Stimulated activated CD4-positive, alpha-beta T cell treated with anti-CD3 and anti-CD28 coated beads, Interleukin-1b, Interleukin-23, amount 100 ng/mL, for 1 hour (primary cell): Measurements from ENCODE around the gene MS4A8.
"Not testable (repeated sequence)": the region's sequence is repeated elsewhere in the genome, so short reads cannot be mapped to it uniquely, and the experiment has no call there.

Source experiments
- DNase-seq, 2 donors: peaks; one replicate each; pipeline ENCODE4 v3.0.0-alpha.2; 2020; ENCODE audit warnings: low read depth in 2 of 2

MS4A8 gene

DNA sequence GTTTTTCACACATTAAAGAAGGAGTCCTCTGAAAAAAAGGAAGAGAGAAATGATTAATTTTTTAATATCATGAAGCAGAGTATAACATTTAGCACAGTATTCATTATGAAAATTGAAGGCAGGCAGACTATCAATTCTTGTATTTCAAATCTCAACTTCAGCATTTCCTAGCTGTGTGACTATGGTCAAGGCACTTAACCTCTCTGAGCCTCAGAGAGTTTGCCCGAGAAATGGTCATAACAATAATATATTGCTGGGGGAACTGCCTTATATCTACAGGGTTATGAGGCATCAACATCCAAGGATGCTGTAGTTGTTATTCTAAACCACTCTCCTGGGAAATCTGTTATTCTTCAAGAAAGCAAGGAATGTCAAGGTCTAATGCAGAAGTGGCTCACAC, 26.2 kb downstream of the MS4A8 start:
- no peak for DNase-seq

GRCh38 chr11:60731586-60731985, 32.2 kb downstream of the MS4A8 start:
- no peak for DNase-seq

DNA sequence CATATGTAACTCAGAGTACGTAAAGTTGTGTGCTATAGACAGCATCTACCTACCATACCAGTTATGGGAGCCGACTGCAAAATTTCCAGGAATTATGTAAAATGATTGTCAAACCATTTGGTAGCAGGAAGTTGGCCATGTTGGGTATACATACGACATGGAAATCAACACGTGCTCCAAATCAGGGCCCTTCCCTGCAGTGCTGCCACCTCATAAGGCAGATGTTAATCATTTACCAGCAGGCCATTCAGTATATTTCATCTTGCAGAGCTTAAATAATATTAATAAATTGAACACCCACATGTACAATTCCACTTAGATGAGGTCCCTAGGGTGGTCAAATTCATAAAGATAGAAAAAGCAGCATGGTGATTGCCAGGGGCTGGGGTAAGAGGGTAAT, 34.9 kb downstream of the MS4A8 start:
- no peak for DNase-seq

DNA sequence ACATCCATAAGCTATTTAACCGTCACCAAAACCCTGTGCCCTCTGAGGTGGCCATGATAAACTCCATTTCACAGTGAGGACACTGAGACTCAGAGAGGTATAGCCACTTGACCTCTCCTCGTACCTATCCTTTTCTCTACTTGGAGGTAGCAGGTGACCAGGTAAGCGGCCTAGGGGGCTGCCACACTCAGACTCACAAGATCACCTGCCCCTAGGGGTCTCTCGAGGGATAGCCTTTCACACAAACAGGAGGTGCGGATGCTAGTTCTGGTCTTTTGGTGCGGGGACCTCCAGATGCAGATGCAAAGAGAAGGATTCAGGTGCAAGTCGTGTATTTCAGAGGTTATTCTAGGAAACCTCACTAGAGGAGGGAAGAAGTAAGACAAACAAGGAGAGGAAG, 39.7 kb downstream of the MS4A8 start:
- DNase-seq, result no peak

GRCh38 chr11:60740573-60740972, 41.2 kb downstream of the MS4A8 start:
- no peak for DNase-seq

DNA sequence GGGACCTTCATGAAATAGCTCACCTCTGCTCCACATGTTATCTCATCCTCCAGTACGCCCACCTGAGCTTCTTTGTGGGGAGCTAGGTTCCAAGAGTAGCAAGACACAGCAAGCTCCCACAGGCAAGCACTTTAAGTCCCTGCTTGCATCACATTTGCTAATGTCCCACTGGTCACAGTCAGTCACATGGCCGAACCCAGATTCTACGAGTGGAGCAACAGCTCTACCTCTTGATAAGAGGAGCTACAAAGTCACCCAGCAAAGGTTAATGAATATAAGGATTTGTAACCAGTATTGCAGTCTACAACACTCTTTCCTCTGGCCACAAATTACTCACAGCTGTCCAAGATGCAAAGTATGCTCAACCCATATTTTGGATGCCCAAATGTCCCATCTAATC, 42.0 kb downstream of the MS4A8 start:
- DNase-seq, result no peak

- DNase-seq, result no peak
These were observed 43.6 kb downstream of the MS4A8 start for GRCh38 chr11:60743058-60743457.

- DNase-seq, result no peak
These were observed 44.7 kb downstream of the MS4A8 start for GRCh38 chr11:60744114-60744513.

- DNase-seq, result no peak
These were observed 48.0 kb downstream of the MS4A8 start for GRCh38 chr11:60747359-60747873.

- no peak for DNase-seq
These were observed 48.8 kb downstream of the MS4A8 start for GRCh38 chr11:60748225-60748624.

DNA sequence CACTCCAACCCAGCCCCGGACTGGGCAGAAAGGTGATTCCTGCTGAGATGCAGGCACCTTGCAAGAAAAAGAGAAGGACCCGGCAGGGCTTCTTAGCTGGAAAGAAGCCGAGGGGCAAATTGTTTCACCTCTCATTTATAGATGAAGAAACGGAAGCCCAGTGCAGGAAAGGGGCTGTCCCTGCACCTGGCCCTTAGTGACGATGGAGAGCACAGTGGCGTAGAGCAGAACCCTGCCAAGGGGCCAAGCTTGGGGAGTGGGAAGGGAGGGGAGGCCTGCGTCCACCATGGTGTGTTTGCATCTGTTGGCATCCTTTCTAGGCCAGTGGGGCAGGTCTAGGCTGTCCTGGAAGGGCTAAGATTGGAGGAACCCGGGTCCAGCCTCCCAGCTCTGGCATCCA, 49.4 kb downstream of the MS4A8 start:
- no peak for DNase-seq

GRCh38 chr11:60750911-60751310, 51.5 kb downstream of the MS4A8 start:
- no peak for DNase-seq

GRCh38 chr11:60753309-60753708, 53.9 kb downstream of the MS4A8 start:
- DNase-seq, result no peak

- DNase-seq, result no peak
These were observed 55.5 kb downstream of the MS4A8 start for GRCh38 chr11:60754887-60755286.

DNA sequence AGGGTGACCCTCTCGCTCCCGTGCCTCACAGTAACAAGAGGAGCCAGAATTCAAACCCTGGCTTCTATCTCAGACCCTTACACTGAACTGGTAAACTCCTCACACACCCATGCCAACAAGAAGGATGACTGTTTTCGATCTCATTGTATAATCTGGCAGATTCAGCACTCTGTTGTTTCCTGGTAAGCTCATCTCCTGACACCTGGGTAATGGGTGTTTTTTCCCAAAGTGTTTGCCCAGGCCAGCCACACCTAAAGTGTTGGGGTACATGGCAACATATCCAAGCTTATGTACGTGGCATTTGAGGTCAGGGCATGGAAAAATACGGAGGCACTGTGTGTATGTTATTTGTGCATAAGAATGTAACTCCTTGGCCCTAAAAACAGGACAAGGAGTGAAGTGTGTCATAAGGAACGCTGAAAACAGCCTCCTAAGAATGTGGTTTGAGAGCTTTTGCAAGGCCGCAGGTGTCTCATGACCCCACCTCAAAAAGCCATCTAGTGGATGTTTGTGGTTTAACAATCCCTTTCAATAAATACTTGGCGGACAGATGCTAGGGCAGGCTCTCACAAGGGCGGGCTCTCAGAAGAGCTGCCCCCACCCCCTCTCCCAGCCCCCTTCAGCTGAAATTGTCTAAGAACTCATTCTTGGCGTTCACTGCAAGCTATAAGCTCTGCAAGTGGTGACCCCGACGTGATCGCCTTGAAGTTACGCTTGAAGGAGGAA, 57.1 kb downstream of the MS4A8 start, which contains the start of gene MS4A15:
Gene MS4A15, plus strand, starts transcription at position 561 of the 726 bp plus-strand sequence. CDS start 6,867 bp downstream, outside the sequence.
- DNase-seq, result no peak

DNA sequence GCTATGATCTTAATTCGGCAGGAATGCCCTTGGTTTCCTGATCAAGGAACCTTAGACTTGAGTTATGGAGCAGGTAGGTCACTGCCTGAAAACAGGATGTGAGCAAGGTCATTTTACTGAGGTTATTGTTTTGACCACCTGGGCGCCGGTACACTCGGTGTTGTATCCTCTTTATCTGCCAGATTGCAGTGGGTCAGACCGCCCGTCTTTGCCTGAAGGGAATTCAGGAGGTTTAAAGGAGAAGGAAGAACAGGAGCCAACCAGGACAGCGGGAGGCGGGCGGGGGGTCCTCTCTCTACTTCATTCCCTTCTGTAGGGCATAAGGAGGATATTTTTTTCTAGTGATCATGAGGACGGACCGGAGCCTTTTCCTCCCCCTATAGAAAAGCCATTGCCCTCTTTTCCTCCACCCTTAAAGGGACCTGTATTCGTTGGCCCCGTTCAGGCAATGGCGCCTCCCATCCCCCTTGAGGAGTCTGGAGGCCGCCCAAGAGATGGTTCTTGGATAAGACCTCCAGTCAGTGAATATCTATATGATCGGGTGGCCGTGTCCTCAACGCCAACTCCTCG, 57.9 kb downstream of the MS4A8 start:
- no peak for DNase-seq

DNA sequence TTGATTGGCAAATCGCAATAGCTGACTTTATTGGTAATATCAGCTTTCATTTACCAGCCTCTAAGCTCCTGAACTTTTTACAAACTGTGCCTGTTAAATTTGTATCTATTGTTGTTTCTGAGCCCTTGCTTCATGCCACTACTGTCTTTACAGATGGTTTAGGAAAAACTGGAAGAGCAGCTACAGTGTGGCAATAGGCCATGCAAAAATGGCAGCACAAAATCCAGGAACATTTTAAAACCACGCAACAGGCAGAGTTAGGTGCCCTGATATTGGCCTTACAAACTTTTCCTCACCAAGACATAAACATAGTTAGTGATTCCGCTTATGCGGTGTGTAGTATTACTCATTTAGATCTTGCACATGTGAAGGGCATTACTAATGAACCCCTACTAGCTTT, 59.3 kb downstream of the MS4A8 start:
- not testable (repeated sequence) for DNase-seq

- not testable (repeated sequence) for DNase-seq
These were observed 60.2 kb downstream of the MS4A8 start for GRCh38 chr11:60759438-60760225.

DNA sequence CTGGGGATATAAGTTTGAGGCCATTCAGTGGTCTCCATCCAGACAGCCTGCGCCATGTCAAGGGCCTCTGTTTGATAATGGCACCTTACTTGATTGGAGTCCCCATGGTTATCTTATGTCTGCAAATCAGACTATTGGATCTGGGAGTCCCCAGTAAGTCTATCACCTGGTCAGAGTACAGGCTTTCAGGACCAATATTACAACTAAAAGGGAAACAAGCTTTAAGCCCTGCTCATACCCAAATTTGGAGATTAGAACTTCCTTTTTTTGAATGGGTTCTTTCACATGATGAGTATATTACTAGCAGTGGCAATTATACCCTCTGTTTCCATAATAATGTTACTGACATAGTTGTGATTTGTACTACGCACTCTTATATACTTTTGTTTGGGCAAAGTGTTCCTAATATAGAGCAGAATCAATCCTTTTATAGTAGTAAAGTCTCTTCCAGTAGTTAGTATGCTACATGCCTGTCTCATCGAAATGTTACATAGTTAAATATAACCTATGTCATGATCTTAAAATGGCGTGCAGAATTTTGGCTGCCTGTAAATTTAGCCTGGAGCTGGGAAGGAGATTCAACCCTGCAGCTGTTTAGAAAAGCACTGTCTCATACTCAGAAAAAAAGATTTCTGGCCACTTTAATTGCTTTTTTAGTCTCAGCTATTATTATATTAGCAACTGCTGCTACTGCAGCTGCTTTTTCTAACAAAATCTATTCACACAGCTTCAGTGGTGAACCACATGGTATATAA, 62.2 kb downstream of the MS4A8 start:
- no peak for DNase-seq

DNA sequence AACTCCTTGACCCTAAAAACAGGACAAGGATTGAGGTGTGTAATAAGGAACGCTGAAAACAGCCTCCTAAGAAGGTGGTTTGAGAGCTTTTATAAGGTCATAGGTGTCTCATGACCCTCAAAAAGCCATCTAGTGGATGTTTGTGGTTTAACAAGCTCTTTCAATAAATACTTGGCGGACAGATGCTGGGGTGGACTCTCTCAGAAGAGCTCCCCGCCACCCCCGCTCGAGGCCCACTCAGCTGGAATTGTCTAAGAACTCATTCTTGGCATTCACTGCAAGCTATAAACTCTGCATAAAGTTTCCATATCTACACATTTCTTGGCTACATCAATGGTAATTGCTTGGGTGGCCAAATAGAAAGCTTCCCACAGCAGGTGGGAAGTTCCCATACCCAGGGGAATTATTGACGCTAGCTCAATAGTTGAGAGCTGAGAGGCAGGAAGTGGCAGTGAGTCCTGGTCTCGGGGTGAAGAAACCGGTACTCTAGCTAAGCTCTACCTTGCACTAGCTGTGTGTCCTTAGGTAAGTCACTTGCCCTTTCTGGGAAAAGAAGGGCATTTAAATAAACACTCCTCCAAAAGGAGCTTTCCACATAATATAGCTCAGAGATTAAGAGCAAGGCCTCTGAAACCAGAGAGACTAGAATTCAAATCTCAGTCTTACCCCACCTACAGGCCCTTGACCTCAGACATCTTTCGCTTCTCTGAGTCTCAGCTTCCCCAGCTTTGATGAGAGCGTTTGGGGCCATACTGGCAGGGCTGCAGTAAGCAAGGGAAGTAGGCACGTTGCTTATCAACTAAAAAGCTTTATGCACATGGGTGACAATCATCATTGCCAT, 63.7 kb downstream of the MS4A8 start:
- no peak for DNase-seq
